GM18861 (cell line): ENCODE measurements around the gene CDR2.
A peak's percentile ranks its signal among the peaks of the same experiment; 100 is the strongest.
"Not testable (repeated sequence)": the region's sequence is repeated elsewhere in the genome, so short reads cannot be mapped to it uniquely, and the experiment has no call there.

Experiments used
- ATAC-seq: cut with Tn5 transposase; IDR thresholded peaks from one replicate; pipeline ENCODE4 v1.9.1; 2021; ENCODE audit not compliant: unreplicated experiment

CDR2 gene

DNA sequence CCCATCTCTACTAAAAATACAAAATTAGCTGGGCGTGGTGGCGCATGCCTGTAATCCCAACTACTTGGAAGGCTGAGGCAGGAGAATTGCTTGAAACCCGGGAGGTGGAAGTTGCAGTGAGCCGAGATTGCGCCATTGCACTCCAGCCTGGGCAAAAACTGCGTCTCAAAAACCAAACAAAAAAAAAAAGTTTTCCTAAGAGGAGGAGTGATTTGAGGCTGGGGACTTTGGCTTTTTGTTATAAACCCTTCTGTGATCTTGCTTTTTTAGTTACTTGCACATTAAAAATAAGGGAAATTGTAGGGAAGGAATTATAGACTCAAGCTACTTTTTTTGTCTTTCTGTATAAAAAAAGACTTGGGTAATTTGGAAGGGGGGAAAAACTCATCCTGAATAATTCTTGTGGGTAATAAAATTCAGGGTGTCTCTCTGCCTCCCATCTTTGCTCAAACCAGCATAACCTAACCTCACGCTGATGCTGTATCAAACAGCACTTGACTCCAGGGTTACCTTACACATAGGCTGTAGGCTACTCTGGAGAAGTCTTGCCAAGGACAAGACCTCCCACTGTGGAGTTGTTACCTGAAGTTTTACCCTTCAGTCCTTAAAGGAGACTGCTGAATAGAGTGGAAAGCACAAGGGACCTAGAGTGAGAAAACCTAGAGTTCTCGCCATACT lies 1.7 kb upstream of the CDR2 start:
- no peak for ATAC-seq

DNA sequence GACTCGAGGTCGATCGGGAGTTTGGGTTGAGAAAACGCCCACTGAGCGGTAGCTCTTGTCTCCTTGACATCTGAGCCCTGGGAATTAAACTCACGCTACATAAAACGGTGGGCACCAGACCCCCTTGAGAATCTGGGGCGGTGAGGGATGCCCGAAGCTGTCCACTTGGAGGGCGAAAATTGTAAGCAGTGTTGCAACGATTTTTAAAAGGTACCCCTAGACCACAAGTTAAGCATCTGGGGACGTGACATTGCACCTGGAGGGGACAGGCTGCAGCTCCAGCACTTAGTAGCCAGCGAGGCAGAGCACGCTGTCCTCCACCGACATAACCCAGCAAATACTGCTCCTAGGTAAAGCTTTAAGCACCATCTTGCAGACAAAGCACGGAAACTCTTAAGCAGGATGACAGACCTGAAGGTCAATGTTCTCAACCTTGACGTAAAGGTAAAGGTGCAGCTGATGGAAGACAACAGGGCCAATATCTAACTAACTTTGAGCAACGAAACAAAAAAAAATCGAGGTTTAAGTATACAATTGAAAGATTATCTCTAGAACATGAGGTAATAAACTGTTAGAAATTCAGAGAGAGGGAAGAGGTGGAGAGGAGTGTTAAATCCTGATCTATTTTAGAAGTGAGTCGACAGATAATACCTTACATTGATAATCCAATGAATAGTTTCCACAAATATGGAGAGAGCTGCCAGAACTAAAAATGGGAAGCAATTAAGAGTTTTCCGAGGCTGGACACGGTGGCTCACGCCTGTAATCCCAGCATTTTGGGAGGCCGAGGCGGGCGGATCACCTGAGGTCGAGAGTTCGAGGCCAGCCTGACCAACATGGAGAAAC lies 921 bp upstream of the CDR2 start:
- no peak for ATAC-seq

DNA sequence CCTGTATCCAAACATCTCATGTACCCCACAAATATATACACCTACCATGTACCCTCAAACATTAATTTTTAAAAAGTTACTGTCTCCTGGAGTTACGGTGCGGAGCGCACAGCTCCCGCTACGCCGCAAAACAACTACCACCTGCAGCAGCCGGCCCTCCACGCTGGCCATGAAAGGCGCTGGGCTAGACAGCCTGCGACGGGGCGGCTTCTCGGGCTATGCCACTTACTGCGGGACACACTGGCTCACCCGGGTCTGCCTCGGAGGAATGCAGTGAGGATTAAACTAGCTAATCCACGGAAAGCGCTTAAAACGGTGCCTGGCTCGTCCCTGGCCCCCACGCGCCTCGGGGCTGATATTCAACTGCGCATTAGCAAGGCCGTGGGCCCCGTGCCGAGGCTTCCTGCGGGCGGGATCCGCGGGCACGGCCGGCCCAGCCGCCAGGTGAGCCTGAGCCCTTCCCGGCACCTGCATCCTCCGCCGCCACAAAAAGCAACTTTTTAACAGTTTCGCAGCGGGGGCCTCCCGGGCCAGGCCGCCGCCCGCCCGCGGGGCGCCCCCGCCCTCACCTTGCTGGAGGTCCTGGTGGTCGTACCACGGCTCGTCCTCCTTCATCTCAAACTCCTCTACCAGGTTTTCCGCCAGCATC lies 633 bp downstream of the CDR2 start:
- peak; percentile 2 for ATAC-seq

DNA sequence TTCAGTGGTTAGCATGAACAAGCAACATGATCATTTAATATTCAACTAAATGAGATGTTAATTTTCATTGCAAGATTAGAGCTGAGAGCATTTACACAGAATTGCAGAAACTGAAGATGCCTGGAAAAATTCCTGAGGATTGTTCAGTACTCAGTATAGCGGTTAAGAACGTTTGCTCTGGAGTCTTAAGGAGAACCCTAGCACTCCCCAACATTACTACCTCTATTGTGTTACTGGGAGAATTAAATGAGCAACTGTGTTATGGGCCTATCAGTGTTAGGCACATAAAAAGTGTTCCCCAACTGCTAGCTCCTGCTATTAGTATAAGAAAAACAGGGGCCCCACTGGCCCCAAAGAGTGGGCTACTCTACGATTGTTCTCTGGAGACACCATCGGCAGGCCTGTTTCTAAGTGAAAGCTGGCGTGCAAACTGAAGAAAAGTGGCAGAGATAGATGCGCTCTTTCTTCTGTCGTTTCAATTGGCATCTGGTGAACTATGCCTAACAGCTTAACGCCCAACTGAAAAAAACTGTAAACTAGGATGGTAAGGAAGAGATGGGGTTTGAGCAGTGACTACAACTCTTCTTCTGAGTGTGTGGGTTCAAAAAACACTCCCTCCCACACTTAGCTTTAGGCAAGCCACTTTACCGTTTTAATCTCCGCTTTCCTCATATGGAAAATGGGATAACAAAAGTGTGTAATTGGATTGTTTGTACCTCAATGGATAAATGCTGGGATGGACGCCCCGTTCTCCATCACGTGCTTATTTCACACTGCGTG lies 1.3 kb downstream of the CDR2 start:
- no peak for ATAC-seq

DNA sequence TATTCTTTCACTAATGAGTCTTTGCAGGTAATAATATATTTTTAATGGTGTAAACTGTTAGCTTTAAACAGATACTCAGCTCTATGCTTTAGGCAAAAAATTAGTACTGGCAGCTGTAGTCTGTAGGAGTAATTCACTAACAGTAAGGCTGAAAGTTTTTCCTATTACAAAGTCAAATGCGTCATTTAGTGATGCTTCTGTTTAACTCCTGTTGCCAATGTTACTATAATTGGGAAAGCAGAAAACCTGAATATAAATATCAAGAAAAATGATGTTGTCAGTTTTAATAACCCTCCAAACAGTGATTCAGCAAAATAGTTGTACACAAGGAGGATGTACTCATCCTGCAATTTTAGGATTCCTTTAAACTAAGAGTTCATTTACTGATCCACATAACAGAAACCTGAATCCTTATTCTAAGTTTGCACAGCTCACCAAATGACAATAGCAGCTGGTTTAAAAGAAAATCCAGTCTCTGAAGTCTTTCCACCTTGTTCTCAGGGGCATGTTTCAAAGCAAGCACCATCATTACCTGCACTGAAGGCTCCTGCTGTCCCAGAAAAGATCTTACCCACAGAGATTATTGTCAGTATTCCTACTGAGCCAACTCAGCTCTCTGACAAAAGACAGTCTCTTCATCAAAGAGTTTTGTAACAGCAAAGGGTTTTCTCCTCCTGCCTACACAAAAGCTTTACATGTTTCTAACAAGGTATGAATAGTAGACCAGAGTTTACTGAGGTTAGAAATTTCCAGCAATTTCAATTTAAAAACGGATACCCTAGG lies 4.2 kb downstream of the CDR2 start:
- ATAC-seq, result no peak

DNA sequence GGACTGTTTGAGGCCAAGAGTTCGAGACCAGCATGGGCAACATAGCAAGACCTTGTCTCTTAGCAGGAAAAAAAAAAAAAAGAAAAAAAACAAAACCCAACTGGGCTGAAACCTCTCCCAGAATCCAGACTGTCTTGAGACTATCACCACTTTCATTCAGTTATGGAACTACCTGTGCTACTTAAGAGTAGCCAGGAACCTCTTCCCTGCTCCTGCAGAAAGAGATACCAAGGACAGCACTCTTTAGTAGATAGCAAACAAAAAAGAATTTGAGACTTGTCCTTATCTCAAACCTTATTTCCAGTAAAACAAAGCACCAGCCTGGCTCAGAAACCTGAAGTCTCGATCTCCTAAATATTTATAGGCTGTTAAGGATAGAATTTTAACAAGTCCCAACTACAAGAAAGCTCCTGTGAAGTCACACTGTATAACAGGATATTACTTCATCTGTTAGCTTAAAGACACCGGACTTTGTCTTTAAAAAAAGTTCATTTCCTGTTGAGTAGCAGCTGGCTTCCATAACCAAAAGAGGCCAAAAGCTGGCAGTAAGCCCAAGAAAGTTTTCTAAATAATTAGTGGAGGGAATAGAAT lies 5.1 kb downstream of the CDR2 start:
- ATAC-seq, result no peak

DNA sequence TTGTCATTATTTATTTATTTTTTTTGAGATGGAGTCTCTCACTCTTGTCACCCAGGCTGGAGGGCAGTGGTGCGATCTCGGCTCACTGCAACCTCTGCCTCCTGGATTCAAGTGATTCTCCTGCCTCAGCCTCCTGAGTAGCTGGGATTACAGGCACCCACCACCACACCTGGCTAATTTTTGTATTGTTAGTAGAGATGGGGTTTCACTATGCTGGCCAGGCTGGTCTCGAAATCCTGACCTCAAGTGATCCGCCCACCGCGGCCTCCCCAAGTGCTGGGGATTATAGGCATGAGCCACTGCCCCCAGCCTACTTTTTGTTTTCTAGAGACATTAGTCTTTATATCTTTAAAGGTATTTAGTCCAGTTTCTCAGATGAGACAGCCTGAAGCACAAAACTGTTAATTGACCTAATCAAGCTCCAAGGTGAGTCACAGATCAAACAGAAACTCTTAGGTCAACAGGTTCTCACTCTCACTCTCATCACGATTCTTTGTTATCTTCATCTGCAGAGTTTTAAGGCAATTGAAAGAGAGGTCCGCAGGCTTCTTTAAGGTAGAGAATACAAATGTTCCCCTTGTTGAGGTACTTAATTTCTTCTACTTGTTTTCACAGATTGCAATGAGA lies 6.1 kb downstream of the CDR2 start:
- ATAC-seq, result not testable (repeated sequence)

DNA sequence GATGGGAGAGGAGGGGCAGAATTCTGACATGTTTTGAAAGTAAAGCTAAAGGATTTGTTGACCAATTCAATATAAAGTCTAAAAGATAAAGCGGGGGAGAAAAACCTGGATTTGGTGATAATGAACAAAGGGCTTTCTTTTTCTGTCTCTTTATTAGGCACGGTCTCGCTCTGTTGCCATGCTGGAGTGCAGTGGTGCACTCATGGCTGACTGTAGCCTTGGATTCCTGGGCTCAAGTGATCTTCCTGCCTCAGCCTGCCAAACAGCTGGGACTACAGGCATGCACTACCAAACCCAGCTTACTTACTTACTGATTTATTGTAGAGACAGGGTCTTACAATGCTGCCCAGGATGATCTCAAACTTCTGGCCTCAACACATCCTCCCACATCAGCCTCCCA lies 7.5 kb downstream of the CDR2 start:
- no peak for ATAC-seq

DNA sequence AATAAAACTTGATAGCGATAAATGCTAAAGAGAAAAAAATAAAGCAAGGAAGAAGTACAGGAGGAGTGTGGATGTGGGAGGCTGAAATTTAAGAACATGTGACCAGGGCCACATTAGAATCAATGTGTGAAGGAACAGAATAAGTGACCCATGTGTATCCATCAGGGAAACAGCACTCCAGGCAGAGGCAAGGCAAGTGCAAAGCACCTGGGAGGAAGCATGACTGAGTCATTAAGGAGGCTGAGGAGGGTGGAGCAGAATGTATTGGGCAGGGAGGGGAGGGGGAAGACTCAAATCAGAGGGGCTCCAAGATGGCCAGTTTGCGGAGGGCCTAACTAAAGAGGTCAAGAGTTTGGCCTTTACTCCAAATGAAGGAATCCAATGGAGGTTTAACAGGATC lies 8.0 kb downstream of the CDR2 start:
- no peak for ATAC-seq

DNA sequence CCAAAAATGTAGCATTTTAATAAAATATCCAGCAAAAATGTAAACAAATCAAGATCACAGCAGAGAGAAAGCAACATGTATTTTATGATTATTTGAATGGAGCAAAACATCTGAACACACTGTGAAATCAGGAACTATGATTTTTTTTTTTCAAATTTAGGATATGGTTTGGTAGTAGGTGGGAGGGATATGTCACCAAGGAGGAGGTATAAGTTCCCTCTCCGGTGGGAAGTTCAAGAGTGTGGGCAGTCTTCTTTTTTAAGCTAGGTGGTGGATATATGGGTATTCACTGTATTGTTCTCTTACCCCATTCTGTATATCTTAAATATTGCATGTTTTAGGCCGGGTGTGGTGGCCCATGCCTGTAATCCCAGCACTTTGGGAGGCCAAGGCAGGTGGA lies 10.2 kb downstream of the CDR2 start:
- no peak for ATAC-seq

DNA sequence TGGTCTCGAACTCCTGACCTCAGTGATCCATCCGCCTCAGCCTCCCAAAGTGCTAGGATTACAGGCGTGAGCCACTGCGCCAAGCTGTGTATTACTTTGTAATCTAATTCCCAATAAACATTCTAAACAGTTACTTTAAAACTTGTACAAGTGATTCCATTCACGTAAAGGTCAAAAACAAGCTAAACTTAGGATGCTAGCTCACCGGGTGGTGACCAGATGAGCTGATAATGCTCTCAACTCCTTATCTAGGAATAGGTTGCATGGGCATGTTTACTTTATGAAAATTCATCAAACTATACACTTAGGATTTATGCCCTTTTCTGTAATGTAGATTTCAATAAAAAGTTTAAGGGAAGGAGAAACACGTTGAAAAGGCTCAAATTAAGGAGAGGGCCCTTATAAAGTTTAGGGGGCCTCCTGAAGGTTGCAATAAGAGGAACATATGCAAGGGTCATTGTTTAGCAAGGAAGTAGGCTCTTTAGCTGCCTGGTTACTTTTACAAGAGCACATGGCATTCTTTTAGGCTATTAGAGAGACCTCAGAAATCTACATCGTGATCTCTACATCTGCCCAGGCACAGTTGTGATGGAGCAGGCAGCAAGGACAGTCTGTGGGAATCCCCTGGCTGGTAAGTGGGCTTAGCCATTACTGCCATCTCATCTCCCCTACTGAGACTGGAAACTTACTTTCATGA lies 13.3 kb downstream of the CDR2 start:
- no peak for ATAC-seq

DNA sequence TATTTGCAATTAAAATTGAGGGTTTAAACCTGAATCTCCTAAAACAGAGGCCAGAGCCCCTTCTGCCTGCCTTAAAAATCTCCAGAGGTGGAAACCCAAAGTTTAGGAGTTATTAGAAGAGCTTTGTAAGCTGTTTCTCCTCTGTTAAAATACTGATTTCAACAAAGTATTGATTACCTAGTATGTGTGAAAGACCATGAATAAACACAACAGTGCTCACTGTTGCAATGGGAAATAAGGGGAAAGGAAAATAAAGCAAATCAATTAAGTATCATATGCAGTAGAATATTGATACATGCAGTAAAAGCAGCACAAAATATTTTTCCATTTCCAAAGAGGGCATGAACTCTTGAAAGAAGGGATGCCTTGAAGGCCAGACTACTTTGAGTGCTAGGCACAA lies 14.7 kb downstream of the CDR2 start:
- no peak for ATAC-seq

DNA sequence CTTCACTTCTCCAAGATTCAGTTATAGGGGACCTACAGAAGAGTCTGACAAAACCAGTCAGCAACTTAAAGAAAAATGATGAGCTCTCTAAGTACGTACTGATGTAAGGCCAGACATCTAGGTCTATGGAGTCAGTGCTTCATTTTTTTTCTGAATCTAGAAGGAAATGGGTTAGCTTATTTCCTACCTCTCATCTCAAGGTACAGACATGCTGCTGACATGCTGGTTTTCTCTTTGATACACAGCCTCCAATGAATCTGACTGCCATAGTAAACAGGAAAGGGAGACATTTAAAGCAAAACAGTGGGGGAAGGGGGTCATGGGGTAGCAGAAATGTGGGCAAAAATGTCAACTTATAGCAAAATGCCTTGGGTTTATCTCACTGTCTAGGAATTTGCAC lies 16.4 kb downstream of the CDR2 start:
- peak; percentile 11 for ATAC-seq

DNA sequence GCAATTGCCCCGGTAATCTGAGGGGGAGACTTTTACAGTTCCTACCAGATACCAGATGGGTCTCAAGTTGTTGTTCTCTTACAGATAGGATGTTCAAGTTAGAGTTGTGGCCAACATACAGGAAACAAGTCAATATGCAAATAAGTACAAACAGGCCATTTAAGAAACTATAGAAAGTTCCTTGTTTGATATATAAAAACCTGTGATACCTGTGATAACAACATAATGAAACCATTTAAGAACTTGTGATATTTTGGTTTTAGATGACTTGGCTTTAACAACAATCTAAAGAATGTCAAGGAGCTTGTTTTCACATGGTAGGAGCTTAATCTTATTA lies 16.8 kb downstream of the CDR2 start:
- ATAC-seq, result peak; percentile 56

DNA sequence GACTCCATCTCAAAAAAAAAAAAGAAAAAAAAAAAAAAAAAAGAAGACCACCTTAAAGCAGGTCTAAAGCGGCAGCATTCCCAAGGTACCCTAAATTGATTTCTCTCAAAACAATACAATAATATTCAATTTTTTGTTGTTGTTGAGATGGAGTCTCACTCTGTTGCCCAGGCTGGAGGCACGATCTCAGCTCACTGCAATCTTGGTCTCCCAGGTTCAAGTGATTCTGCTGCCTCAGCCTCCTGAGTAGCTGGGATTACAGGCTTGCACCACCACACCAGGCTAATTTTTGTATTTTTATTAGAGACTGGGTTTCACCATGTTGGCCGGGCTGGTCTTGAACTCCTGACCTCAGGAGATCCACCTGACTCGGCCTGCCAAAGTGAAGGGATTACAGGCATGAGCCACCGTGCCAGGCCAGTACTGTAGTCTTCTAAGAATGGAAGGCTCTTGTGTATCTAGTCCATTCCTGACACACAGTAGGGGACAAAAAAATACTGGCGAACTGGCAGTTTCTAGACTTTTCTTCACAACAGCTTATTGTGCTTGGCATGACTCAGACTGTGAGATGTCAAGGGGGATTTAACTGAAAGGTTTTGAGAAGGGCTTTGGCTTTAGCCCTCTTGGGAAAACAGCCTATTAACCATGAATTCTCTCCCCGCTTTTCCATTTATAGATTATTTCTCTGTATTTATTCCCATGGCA lies 17.3 kb downstream of the CDR2 start:
- no peak for ATAC-seq

DNA sequence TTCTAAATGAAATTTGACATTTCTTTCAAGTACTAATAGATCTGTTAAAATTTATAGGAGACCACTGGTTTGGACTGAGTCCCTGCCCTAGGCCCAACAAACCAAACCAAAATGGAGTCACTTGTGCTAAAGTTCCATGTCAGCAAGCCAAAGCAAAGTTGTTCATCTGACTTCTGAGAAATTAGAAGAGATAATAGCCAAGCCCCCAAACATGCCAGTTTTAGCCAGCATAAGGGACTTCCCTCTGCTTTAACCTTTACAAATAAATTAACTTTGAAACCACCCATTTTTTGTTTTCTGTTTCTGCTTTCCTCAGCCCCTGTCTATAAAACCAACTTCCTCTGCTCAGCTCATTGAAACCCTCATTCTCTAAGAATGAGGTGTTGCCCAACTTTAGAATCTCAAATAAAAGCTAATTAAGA lies 18.9 kb downstream of the CDR2 start:
- ATAC-seq, result no peak

DNA sequence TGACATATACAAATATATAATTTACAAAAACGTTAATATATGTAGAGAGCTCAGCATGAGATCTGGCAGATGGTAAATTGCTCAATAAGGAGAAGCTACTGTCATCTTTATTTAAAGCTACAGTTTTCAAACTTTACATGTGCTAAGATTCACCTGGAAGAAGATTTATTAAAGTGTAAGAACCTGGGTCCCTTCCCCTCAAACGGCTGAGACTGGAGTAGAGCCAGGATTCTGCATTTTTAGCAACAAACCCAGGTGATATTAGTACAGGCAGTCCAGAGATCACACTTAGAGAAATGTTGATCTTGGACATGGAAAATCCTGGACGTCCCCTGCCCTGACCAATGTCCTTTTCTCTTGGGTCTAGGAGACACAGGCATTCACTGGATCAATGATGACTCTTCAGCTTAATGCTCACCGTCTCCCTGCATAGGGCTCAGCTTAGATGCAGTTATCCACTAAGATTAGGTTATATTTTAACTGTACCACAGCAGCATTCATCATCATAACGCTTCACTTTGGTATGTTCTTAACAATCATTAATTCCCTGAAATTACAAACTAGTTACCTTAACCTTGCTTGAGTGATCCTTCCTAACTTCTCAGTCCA lies 20.4 kb downstream of the CDR2 start:
- no peak for ATAC-seq
